GM21515 (cell line): ENCODE data around the gene DXO.

ENCODE experiments used
- ATAC-seq: cut with Tn5 transposase; IDR thresholded peaks from one replicate; pipeline ENCODE4 v1.9.1; 2021; ENCODE audit not compliant: unreplicated experiment

The DXO gene

GRCh38 chr6:31930962-31931361 lies 41.0 kb downstream of the DXO start:
- ATAC-seq = no peak

DNA sequence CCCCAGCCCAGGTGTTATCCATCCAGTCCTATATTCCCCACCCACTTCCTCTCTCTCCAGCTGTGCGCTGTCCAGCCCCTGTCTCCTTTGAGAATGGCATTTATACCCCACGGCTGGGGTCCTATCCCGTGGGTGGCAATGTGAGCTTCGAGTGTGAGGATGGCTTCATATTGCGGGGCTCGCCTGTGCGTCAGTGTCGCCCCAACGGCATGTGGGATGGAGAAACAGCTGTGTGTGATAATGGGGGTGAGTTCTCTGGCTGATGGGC lies 43.3 kb downstream of the DXO start:
- no peak for ATAC-seq

- ATAC-seq = no peak
Measured at GRCh38 chr6:31927863-31928671, 43.9 kb downstream of the DXO start.

DNA sequence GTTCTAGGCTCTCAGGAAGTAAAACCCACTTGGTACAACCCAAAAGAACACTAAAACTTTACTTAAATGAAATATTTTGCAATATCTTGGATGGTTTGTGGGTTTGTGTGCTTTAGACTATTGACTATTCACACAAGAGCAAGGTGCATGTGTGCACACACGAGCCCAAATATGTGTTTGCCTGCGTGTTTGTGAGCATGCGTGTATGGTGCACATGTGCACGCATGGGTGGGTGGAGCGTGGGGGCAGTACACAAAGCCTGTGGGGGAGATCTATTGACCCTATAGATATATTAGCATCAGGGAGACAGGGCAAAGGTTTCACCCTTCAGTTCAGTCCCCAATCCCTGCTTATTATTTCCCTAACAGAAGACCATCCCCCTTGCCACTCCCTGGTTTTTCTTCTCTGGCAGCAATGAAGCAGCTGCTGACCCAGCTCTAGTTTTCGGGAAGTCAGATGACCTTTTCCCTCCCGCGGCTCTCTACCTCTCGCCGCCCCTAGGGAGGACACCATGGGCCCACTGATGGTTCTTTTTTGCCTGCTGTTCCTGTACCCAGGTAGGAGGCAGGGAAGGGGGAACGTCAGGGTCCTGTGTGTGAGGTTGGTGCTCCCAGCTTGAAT lies 44.6 kb downstream of the DXO start, which contains the start of gene C2:
Gene C2, plus strand, starts transcription at position 476 of the 621 bp plus-strand sequence. Its CDS starts 36 bp downstream, at position 512.
- no peak for ATAC-seq

- no peak for ATAC-seq
Measured at GRCh38 chr6:31922942-31923341, 49.0 kb downstream of the DXO start.

- no peak for ATAC-seq
Measured at GRCh38 chr6:31920811-31921210, 51.1 kb downstream of the DXO start.
